Cerebellar nuclear complex (tissue), 1 donor: ENCODE results near the gene C10orf143.
"Not testable (repeated sequence)": the region's sequence is repeated elsewhere in the genome, so short reads cannot be mapped to it uniquely, and the experiment has no call there.

Experiments
- DNase-seq, 2 experiments: peaks; one replicate each; lab custom pipeline; 2025; lab: John Stamatoyannopoulos, UW

C10orf143 gene

GRCh38 chr10:130110246-130111112 is at the start of gene C10orf143:
TSS of gene C10orf143 (minus strand) at chr10:130110830. CDS start at chr10:130110772, 58 bp downstream.
- peak; percentile 71 to 82 for DNase-seq

GRCh38 chr10:130159192-130159794 is 48.7 kb upstream of the C10orf143 start:
- DNase-seq: no peak

GRCh38 chr10:130146042-130146441 is 35.4 kb upstream of the C10orf143 start:
- no peak for DNase-seq

GRCh38 chr10:130141878-130142277 is 31.2 kb upstream of the C10orf143 start:
- no peak for DNase-seq

GRCh38 chr10:130141460-130141859 is 30.8 kb upstream of the C10orf143 start:
- no peak for DNase-seq

- DNase-seq: no peak
These were observed 30.4 kb upstream of the C10orf143 start for GRCh38 chr10:130141038-130141437.

- no peak for DNase-seq
These were observed 29.8 kb upstream of the C10orf143 start for GRCh38 chr10:130140425-130140824.

- no peak for DNase-seq
These were observed 27.8 kb upstream of the C10orf143 start for GRCh38 chr10:130138479-130138866.

GRCh38 chr10:130137659-130138478 is 27.2 kb upstream of the C10orf143 start:
- no peak for DNase-seq

- no peak for DNase-seq
These were observed 26.4 kb upstream of the C10orf143 start for GRCh38 chr10:130137090-130137448.

- DNase-seq: peak; percentile 4 to 15
These were observed 25.8 kb upstream of the C10orf143 start, which contains the start of gene GLRX3 for GRCh38 chr10:130136226-130137089. TSS of gene GLRX3 (plus strand) at chr10:130136391. CDS start at chr10:130136421, 30 bp downstream.

- DNase-seq: no peak
These were observed 25.1 kb upstream of the C10orf143 start for GRCh38 chr10:130135676-130136225.

GRCh38 chr10:130128922-130129321 is 18.3 kb upstream of the C10orf143 start:
- no peak for DNase-seq

GRCh38 chr10:130128062-130128781 is 17.6 kb upstream of the C10orf143 start:
- no peak for DNase-seq

- DNase-seq: no peak
These were observed 16.9 kb upstream of the C10orf143 start for GRCh38 chr10:130127364-130128061.

- no peak for DNase-seq
These were observed 11.0 kb upstream of the C10orf143 start for GRCh38 chr10:130121486-130122079.

- DNase-seq: not testable (repeated sequence)
These were observed 6.9 kb upstream of the C10orf143 start for GRCh38 chr10:130117535-130117934.

GRCh38 chr10:130116942-130117341 is 6.3 kb upstream of the C10orf143 start:
- not testable (repeated sequence) for DNase-seq

GRCh38 chr10:130112821-130113220 is 2.2 kb upstream of the C10orf143 start:
- DNase-seq: no peak
